ENCODE results near the gene ENTREP1. TPM values are rescaled to one million over a fixed set of nuclear protein-coding genes. Genes with fewer than 3 reads are reported as not detected.

ENTREP1 gene
- total RNA-seq, 4 donors from 2014 or later = 2.3 to 6.3 (median 3.7) TPM

Other genes with a start within 250 kb of the ENTREP1 start
- gene TJP2, start 150.9 kb upstream of the ENTREP1 start, total RNA-seq = 100 to 1,000 TPM; 123 to 207 (median 182) TPM